ENCODE data around the gene ACAA2.
"Not testable (repeated sequence)": the region's sequence is repeated elsewhere in the genome, so short reads cannot be mapped to it uniquely, and the experiment has no call there.

Gene ACAA2

DNA sequence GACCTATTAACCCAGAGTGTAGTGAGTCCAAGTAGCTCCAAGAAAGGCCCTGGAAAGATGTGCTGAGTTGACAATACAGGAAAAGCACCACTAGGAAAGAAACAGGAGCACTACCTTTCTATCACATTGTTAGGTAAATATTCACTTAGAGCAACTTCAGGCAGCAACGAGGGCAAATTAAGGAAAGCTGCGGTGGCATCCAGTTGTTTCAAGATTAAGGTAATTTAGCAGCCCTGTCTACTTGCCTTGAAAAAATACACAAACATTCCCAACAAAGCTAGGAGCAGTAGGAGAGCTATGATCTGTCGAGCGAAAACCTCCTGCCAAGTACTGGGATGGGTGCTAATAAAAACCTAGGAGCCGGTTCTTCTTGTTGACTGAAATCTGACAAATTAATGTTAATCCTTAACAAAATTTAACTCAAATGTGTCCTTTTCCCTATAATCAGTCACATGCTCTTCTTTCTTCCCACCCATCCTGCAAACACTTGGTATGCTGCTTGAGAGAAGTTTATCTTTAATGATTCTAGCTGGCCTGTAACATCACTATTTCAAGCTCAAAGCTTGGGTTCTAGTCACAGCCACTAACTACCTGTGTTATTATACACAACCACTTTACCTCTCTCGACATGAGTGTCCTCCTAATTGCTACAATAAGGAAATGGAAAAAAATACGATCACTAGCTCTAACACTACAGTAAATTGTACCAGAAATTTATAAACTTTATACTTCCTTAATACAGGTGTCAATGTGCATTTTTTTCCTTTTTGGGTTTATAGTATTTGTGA lies 2.0 kb downstream of the ACAA2 start:
- DNase-seq (ENCODE audit: low read depth, low spot score) = peak; percentile 2

- peak; percentile 4 for DNase-seq (ENCODE audit: low read depth, low spot score)
Observed at GRCh38 chr18:49808553-49809191, 4.7 kb downstream of the ACAA2 start.

GRCh38 chr18:49804096-49804495 lies 9.2 kb downstream of the ACAA2 start:
- no peak for DNase-seq (ENCODE audit: low read depth, low spot score)

DNA sequence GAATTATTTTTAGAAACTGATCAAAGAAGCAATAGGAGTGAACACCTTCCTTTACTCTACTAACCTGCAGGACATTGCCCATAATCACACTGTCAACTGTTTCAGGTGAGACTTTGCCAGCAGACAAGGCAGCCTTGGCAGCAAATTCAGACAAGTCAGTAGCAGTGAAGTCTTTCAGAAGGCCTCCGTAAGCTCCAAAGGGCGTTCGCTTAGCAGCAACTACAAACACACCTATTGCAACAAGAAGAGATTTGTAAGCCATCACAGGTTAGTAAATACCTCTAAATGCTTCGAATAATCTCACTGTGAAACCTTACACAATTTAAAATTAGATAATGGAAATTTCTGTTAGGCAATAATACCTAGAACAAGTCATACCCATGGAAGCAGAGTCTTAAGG lies 10.7 kb downstream of the ACAA2 start:
- DNase-seq (ENCODE audit: low read depth, low spot score) = no peak

DNA sequence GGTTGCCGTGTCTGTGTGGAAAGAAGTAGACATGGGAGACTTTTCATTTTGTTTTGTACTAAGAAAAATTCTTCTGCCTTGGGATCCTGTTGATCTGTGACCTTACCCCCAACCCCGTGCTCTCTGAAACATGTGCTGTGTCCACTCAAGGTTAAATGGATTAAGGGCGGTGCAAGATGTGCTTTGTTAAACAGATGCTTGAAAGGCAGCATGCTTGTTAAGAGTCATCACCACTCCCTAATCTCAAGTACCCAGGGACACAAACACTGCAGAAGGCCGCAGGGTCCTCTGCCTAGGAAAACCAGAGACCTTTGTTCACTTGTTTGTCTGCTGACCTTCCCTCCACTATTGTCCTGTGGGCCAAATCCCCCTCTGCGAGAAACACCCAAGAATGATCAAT lies 12.8 kb downstream of the ACAA2 start:
- DNase-seq (ENCODE audit: low read depth, low spot score) = not testable (repeated sequence)

- not testable (repeated sequence) for DNase-seq (ENCODE audit: low read depth, low spot score)
Observed at GRCh38 chr18:49799806-49800205, 13.5 kb downstream of the ACAA2 start.

- no peak for DNase-seq (ENCODE audit: low read depth, low spot score)
Observed at GRCh38 chr18:49798001-49798400, 15.3 kb downstream of the ACAA2 start.

- no peak for DNase-seq (ENCODE audit: low read depth, low spot score)
Observed at GRCh38 chr18:49795612-49796552, 17.5 kb downstream of the ACAA2 start.

DNA sequence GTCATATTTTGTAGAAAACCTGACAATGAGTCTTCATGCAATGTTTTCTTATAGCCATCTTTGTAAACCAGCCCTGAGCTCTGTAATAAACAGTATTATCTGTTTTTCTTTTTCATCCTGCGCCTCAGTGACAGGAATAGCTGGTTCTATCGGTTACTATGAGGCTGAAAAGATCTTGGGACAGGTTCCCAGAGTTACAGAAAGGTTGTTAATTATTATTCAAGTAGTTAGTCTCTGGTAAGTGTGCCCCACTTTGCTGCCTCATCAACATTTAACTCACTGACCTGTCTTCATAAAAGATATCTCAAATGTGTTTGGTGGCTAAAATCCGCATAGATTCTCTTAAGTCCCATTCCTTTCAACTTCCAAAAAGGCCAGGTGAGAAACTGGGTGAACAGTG lies 18.6 kb downstream of the ACAA2 start:
- no peak for DNase-seq (ENCODE audit: low read depth, low spot score)

DNA sequence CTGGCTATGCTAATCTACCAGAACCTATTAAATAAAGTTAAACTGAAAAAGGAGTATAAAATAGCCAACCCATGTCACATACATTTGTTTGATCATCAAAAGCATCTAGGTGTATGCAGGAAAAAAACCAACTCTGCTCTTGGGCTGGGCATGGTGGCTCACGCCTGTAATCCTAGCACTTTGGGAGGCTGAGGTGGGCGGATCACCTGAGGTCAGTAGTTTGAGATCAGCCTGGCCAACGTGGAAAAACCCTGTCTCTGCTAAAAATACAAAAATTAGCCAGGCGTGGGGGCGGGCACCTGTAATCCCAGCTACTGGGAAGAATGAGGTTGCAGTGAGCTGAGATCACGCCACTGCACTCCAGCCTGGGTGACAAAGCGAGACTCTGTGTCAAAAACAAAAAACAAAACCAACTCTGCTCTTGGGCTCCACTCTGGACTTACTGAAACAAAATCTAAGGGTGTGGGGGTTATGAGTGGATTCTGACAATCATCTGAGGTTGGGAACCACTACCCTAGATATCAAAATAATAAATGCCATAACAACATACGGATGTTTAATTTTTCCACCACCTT lies 23.7 kb downstream of the ACAA2 start:
- not testable (repeated sequence) for DNase-seq (ENCODE audit: low read depth, low spot score)

DNA sequence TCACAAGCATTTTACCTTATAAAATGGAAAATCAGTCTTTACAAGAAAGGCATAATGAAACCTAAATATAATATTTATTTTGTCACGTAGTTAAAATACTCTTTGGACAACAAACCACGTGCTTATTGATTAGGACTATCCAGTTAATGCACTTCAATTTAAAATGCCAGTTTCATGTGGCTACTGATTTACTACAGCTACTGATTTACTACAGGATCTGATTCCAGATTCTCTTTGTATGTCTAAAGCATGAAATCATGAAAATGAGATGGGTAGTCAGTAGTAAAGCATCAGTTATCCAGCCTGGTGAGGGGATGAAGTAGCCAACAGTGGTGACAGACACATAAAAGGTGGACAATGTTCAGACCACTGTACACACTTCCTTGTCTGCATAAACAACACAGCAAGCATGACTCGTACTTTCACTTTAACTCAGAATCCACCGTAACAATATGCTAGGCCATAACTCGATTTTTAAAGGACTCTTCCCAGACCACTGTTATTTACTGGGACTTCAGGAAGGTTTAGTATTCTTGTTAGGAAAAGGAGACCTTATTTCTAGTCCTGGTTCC lies 24.9 kb downstream of the ACAA2 start:
- DNase-seq (ENCODE audit: low read depth, low spot score) = no peak

DNA sequence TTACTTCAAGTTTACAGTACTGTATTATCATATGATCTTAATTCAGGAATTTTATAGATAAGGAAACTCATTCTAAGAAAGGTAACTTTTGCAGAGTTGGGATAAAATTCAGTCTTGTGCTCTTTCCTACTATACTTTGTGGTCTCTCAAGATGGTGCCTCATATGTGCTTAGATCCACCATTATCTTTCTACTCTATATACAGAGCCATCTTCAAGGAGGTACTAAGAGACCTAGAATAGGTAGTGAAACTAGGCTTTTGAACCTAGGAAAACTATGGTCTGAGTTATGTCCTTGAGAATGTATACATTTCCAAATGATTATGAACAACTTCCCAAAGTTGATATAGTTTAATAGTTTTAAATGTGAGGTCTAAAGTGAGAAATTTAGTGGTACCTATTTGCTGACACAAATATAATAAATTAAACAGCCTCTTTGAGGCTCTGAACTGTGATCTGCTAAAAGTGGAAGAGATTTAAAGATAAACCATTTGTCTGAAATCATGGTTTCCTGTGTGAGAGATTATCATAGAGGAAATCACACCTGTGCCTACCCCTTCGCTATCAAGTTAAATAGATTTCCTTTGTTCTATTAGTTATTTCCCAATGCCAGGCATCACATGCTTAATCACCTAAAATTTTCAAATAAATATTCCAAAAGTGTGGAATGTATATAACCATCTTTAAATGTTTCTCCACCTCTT lies 27.2 kb downstream of the ACAA2 start:
- DNase-seq (ENCODE audit: low read depth, low spot score) = no peak

DNA sequence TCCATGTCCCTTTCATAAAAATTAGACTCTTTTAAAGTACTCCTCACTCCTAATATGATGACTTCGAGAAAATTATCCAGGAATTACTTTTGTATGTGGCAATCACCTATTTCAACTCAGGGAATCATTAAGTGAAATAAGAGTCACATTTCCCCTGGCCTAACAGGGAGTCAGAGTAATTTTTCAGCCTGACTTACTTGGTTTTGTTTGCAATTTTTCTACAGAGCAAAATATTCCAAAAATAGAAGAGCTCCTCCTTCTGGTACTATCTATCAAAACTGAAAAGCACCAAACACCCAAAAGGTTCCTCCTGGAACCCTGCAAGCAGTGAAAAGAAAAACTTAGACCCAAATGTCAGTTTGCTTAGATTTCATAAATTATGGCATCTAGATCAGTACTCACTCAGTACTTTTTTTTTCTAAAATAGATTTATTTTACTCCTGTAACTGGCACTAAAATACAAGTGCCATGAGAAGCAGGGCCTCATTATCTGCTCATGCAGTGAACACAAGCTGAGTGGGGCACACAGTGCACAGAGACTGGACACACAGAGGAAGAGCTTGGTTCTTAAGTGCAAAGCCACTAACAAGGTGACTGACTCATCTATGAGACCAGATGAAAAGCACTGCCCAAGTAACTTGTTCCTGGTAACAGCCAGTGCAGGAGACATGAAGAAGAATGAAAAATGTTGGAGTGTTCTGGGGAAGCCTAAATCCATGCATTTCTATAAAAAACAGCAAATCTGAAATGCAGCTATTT lies 28.7 kb downstream of the ACAA2 start:
- DNase-seq (ENCODE audit: low read depth, low spot score) = no peak

DNA sequence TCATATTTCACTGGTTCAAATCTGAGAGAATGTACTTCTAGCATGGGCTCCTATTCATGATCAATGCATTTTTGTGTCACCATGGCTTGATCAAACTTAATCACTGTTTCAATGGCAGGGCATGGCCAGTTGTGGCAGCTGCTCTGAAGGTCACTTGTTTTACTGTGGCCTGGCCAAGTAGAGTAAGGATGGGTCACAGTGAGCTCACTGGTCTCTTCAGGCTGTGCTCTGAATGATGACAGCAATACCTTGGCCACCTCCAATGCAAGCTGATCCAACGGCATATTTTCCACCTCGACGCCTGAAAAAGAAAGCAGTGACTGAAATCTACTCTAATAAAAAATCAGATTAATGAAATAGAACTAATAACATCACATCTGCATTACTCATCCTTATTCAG lies 29.7 kb downstream of the ACAA2 start:
- DNase-seq (ENCODE audit: low read depth, low spot score) = not testable (repeated sequence)

- peak; percentile 51 for DNase-seq (ENCODE audit: low read depth, low spot score)
Observed at GRCh38 chr18:49778826-49779465, 34.4 kb downstream of the ACAA2 start.

GRCh38 chr18:49769047-49769728 lies 44.1 kb downstream of the ACAA2 start:
- DNase-seq (ENCODE audit: low read depth, low spot score) = no peak

- peak; percentile 88 for DNase-seq (ENCODE audit: low read depth, low spot score)
Observed at GRCh38 chr18:49768051-49768391, 45.3 kb downstream of the ACAA2 start.

- no peak for DNase-seq (ENCODE audit: low read depth, low spot score)
Observed at GRCh38 chr18:49767111-49768050, 46.0 kb downstream of the ACAA2 start.
